Measurements from ENCODE around the gene PPFIBP2. TPM values are rescaled to one million over a fixed set of nuclear protein-coding genes. Genes with fewer than 3 reads are reported as not detected.

The PPFIBP2 gene
- polyA plus RNA-seq, 1 donor: 59.0 TPM

DNA sequence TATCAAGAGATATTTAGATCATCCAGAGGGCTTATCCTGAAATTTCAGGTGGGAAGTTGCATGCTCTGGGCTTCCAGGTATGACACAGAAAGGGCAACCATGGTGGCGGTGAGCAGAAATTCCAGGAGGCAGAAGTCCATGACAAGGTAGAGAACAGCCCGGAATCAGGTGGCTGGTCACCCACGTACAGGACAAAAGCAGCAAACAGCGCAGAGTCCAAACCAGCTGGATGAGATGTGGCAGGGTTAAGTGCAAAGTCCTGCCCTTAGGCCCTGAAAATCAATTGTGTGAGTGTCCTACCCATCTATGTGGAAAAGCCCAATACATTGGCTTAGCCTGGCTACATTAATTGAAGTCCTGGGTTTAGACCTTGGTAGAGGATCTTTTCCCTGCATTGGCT, 11.6 kb downstream of the PPFIBP2 start:
- DNase-seq (ENCODE audit: low read depth): no peak

DNA sequence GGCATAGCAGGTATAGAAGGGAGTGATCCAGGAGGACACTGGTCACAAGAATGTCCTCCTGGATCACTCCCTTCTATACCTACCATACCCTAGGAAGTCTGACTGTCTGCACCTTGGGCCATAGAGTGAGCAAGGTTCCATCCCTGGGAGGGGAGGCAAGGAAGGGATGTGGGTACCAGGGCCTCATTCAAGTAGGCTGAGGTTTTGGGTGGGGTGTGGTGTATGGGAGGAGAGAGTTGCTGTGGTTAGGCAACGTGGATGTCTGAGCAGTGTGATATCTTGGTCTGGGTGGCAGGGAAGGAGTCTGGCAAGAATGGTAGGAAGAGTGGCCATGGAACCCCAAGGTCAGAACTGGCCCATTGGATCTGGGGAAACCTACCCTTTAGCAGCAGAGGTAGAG, 13.2 kb downstream of the PPFIBP2 start:
- DNase-seq (ENCODE audit: low read depth): no peak

DNA sequence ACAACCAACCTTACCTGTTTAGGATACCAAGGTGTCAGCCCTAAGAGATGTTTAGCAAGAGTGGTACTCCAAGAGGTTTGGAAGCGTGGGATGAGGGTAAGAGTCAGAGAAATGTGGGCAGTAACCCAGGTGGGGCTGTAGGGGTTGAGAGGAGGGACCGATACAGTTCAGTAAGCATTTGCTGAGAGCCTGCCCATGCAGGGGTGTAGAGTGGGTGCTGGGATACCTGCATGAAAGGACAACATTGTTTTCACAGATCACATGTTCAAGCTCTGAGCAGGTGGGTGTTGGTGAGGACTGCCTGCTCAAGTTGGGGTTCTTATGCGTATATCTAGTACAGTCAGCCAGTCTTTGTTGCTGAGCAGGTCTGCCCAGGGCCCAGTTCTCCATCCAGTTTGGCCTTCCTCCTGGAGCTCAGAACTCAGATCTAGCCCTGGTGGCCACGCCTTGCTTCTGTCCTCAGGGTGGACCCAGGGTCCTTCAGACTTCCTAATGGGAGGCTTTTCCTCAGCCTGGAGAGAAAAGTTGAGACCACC, 14.8 kb downstream of the PPFIBP2 start:
- DNase-seq (ENCODE audit: low read depth): no peak

DNA sequence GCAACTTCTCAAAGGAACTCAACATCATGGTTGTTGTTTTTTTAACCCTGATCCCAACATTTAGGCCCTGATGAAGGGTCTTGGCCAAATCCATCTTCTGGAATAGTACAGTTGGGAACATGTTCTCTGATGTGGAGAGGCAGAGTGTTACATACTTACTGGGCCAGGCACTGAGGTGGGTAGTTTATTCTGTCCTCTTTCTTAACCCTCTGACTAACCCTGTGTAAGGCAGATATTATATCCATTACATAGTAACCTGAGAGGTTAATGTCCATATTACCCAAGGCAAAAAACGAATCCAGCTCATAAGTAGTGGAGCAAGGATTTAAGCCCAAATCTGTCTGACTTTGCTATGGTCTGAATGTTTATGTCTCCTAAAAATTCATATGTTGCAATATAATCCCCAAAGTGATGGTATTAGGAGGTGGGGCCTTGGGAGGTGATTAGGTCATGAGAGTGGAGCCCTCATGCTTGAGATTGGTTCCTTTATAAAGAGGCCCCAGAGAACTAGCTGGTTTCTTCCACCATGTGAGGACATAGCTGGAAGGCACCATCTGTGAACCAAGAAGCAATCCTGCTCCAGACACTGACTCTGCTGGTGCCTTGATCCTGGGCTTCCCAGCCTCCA, 16.3 kb downstream of the PPFIBP2 start:
- no peak for DNase-seq (ENCODE audit: low read depth)

DNA sequence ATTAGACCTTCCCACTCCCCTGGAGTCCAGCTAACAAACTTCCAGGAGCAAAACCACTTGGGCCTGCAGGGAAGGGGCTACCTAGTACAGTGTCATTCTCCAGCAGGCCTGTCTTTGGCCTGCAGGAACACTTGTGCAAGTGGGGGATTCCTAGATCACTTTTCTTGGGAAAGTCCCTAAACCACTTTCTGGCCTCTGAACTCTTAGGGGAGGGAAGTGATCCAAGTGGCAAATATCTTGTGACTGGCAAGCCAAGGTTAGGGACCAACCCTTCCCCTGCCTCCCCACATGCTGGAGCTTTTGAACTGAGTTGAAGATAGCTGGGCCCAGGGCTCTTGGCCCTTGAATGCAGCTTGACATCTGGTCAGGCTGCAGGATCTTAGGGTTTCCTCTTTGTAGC, 17.2 kb downstream of the PPFIBP2 start:
- DNase-seq (ENCODE audit: low read depth): no peak

DNA sequence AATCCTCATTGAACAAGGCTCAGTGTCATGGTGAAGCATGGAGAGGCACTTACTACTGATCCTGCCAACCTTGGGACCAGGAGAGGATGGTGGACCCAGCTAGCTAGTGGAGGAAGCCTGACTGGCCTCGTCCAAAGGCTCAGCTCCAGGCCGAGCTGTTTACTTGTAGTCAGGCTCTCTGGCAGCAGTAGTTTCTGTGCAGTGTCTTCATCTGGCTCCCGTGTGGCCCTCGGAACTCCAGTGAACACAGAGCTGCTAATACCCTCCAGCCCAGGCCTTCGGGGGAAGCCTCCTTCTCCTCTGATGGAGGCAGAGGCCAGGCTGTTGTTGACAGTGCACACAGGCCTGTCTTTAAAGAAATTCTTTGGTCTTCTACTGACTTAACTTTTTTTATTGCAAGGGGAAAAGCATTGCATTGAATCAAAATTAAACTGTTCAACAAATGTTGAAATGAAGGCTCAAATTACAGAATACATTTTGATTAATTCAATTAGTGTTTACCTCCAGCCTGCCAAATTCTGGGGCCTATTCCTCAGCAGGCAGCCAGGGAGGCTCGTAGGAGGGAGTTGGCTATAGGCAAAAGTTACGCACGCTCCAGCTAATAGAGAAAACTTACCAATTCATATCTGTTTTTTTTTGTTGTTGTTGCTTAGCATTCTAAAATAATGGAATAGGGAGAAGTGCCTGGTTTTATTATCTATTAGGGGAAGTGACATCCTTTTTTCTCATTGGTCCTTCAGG, 18.8 kb downstream of the PPFIBP2 start:
- no peak for DNase-seq (ENCODE audit: low read depth)

DNA sequence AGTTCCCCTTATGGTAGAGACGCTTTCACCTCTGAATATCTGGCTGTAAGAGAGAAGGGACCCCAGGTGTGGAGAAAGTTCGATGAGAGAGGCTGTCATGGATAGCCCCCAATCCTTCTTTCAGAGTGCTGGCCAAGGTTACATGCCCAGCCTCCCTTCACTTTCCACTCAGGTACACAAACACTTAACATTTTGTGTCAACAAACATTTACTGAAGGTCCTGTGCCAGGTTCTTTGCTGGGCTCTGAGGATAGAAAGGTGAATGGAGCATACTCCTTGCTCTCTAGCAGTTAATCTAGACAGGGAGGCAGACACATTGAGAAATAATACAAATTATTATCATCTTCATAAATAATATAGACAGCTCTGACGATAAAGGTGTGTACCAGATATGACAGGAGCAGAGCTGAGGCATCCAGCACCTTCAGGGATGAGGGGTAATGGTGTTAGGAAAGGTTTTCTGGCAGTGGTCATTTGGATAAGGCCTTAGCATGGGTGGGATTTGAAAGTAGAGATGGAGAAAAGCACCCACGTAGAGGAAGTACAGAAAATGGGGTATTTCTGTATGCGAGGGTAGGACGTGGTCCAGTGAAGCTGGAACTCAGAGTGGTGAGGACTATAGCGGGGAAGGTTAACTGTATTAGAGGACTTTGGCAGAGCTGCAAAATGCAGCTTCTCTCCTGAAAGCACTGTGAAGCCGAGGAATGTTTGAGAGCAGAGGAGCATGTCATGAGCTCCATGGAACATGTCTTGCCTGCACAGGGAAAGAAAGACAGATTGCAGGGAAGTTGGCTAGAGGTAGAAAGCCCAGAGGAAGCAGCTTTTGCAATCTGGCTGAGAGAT, 19.6 kb downstream of the PPFIBP2 start:
- no peak for DNase-seq (ENCODE audit: low read depth)

DNA sequence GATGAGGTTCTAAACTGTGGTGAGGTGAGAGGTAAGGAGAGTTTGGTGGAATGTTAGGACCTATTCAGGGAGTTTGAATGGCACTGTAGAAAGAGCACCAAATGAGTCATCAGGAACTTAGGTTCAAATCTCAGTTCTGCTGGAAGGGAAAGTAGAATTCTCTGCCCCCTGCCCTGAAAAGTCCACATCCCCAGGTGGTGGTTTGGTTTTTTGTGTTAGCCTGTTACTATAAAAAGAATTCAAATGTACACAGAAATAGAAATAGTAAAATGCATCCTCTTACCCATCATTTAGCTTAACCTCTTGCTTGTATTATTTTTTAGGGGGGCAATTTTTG, 20.2 kb downstream of the PPFIBP2 start:
- DNase-seq (ENCODE audit: low read depth): no peak

DNA sequence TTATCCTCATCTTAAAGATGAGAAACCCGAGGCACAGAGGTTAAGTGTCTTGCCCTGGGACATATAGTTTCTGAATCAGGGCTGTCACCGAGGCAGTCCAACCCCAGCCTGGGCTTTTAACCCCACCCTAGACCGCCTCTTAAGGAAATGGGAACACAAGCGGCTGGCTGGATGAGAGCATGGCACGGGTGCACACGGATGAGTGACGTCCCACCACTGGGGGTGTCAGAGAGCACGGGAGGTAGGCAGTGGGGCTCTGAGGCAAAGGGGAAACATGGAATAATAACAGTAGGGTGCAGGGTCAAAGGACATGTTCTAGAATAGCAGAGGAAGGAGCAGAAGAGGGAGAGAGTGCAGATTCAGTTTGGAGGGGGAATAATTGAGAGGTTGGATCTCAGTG, 22.3 kb downstream of the PPFIBP2 start:
- no peak for DNase-seq (ENCODE audit: low read depth)

DNA sequence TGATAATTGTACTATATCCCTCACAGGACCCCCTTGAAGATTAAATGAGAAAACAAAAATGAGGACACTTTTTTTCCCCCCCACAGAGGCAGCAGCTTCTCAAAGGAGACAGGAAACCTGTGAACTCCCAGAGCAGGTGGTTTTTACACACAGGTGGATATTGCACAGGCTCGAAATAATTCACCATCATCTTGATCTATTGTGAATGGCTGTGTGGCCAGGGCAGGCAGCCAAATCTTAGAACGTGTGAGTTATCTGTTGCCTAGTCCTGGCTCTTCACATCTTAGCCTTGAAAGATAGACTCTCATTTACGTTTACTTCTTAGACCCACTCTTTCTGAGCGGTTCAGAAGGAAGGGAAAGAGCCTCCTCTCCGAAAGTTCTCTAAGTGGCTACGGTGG, 23.5 kb downstream of the PPFIBP2 start:
- no peak for DNase-seq (ENCODE audit: low read depth)

DNA sequence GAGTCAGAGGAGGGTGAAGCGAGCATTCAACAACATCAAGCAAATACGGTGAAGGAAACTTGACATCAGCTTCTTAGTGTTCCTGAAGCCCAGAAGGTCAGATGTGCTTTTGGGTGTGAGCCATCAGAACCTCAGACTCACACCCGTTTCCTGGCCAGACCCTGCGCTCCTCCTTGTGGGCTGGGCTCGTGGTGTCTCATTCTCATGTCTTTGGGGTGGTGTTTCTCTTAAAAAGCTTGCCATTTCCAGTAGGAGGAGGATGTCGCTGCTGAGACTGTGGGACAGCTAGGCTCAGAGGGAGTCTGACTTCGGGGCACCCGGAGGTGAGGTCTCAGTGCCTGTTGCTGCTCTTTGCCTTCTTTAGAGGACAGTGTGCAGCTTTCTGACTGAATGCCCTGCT, 24.2 kb downstream of the PPFIBP2 start:
- no peak for DNase-seq (ENCODE audit: low read depth)

DNA sequence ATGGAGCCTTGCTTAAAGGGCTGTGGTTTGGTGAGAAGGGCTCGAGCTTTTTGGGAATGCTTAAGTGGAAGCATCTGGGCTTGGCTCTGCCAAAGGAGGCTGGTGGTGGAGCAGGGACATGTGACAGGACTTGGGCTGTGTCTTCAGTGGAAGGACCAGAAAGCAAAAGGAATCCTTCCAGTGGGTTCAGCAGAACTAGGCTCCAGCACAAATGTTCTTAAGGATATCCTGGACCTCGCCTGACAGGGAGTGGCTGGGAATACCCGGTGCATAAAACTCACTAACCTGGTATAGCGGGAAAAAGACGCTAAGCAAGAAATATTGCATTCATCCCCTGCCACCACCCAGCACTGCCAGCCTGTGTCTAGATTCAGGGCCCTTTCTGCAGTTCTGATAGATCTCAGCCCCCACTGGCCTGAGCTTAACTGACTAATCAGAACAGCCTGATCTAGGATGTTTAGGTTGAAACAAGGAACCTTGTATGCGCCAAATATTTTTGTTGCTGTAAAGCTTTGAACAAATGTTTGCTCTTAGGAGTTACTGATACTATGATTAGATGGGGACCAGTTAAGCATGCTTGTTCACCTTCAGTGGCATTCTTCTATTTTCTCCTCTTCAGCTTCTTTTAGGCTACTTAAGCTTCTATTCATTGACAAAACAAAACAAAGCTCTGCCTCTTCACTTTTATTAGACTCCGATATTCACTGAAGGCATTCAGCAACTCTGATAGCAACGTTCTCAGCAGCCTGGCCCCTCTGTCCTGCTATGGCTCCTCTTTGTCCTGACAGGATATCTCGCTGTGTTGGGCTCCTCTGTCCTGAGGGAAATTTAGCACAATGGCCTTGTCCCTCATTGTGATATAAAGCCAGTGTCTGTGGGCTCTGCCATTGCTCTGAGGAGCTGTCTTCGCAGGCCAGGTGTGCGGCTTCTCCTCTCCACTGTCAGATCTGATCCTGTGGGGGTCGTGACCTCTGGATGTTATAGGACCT, 25.0 kb downstream of the PPFIBP2 start:
- no peak for DNase-seq (ENCODE audit: low read depth)

DNA sequence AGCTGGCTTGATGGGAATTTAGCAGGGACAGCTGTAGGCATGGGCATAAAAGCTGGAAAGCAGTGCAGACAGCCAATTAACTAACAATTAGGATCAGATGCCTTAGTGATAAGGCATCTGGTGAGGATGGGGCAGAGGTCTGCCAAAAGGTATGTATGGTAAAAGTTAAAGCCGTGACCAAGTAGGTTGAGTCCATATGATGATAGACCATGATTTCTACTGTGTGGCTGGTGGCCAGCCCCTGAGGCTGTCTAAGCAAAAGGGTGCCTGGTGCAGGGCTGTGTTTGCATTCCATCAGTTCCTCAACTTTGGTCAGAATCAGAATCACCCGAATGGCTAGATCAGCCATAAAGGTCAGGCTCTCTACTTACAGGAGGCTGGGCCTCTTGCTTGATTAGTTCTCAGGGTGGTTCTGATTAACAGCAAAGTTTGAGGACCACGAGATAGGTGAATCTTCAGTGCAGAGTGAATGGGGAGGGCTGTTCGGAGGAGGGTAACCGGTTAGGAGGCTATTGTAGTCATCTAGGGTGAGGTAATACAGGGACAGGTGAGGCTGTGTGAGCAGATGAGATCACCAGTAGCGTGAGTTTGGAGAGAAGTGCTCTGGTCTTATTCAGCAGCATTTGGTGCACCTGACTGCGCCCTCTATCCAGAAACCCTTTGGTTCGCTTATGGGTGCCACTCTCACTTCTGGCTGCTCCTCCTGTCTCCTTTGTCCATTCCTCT, 27.2 kb downstream of the PPFIBP2 start:
- DNase-seq (ENCODE audit: low read depth): no peak

DNA sequence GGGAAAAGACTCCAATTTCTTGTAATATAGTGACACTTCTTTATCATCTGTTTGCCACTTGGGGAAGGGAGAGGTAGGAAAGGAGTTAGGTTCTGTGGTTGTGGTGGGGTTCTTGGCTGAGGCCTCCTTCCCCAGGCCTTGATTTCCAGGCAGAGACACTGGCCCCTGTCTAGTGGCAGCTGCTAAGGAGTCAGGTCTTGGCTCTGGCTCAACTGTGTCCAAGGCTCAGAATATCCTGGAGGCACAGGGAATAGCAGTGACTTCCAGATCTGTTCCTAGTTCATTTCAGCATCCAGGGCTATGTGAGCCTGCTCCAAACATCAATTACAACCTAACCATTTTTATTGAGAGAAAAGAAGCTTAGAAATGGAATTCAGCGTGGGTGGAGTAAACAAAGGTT, 29.5 kb downstream of the PPFIBP2 start:
- DNase-seq (ENCODE audit: low read depth): no peak

DNA sequence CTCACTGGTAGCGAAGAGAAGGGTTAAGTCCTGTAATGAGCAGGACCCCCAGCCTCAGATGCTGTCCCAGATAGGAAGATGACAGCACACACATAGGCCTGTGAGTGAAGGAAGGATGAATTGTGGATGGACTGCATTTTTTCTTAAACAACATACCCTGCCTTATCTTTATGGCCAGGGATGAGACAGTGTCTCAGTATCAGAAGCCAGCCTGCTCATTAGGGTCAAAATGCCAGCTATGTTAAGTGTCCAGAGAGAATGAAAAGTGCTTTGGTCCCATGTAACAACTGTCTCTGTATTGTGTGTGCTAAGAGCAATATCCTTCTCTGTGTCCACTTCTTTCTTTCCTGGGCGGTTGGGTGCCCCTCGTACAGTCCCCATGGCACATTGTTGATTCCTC, 30.2 kb downstream of the PPFIBP2 start:
- DNase-seq (ENCODE audit: low read depth): no peak

DNA sequence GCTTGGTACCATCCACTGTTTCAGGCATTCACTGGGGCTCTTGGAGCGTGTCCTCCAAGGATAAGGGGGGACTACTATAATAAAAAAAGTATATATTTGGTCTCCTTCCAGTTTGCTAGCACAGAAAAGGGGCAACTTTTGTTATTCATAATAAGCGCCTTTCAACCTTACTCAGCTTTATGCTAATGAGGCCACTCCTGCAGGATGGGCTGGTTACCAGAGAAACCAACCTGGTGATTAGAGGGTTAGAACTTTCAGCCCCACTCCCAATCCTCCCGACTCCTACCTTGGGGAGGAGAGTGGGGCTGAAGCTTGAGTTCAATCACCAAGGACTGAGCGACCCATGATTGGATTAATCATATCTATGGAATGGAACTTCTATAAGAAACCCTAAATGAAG, 31.8 kb downstream of the PPFIBP2 start:
- no peak for DNase-seq (ENCODE audit: low read depth)

DNA sequence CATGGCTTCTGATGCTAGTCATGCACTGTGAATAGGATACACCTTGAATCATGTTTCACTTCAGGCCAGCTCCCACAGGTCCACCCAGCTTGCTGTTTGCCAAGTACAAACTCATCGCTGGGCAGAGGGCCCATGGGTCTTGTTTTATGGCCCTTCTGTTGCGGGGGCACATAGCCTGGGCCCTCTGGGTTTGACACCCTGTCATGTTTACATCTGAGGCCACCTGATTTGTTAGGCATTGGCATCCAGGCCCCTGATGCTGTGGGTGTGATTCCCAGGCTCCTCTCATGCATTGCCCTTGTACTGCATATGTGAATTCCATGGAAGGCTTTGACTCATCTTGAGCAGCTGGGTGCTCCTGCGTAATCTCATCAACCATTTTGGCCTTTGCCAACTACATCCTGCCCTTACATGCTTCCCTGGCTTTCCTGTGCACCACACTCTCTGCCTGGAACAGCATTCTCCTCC, 32.6 kb downstream of the PPFIBP2 start:
- DNase-seq (ENCODE audit: low read depth): no peak

DNA sequence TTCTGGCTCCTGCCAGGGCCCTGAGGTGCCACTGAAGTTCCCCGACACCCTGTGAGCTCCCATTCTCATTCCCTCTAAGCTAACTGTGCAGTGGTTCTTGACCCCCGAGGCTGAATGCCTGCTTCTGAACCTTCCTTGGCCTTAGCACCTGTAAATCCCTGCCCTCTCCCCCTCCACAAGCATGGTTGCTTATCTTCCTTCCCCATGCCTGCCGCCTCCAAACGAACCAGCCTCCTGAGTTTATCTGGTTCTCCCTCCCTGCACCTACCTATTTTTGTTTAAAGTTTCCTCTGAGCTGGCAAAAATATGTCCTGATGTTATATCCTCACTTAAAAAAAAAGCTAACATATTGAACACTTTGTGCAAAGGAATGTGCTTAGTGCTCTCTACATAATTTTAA, 33.9 kb downstream of the PPFIBP2 start:
- DNase-seq (ENCODE audit: low read depth): no peak

DNA sequence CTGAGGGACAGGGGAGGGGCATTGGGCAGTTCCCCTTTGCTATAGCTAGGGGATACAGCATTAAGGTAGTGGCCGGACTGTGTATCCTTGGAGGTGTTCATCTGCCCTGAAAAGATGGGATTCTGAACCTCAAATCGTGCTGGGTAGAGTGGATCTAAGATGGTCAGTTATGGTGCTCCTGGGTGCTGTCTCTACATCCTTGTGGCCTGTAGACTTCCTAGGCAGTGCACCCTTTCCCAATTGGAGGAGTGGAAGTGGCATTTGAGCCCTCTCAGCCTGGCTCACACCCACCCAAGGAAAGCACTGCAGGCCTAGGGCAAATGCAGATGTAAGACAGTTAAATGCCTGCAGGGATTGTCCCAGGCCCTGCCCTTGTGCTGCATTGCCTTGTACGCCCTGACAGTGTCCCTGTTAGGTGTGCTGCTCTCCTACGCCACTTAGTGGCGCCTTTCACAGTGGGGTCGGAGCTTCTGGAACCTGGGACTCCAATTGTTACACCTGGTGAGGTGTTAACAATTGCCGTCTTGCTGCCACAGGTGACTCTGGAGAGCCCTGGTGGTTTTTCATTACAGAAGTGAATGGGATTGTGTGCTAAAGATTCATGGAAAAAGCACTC, 35.0 kb downstream of the PPFIBP2 start:
- no peak for DNase-seq (ENCODE audit: low read depth)

DNA sequence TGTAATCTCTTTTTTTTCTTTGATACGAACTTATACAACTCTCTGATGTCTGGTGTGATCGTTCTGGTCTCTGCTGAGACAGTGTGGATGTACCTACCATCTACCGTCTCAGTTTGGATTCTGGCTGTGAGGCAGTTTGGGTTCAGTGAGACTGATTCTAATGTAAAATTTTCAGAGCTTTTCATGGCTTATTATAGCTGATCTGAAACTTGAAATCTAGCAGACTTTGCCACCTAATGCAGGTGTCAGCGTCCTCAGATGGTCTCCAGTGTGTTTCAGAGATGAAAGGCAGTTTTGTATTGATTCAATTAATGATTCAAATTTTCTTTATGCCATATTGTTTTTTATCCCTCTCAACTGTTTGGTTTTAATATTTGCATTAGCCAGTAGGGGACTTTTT, 35.9 kb downstream of the PPFIBP2 start:
- DNase-seq (ENCODE audit: low read depth): no peak

Measured in forelimb muscle (tissue), 1 donor.